H9 (cell line): ENCODE results near the gene KRT78. TPM values are rescaled to one million over a fixed set of nuclear protein-coding genes. Genes with fewer than 3 reads are reported as not detected.

ENCODE experiments used
- DNase-seq: peaks from one replicate; pipeline ENCODE4 v3.0.0-alpha.2; 2017
- H2AFZ ChIP-seq: one replicate; pipeline ENCODE4 v1.6.1; 2013; ENCODE audit warnings: mild to moderate bottlenecking, low read length, control low read depth, moderate library complexity
- H2AK5ac ChIP-seq: 2 replicates; pipeline ENCODE4 v1.6.1; 2013; ENCODE audit warnings: low read length, control low read depth, mixed read lengths; ENCODE audit not compliant: insufficient read length
- H2BK120ac ChIP-seq: one replicate; pipeline ENCODE4 v1.6.1; 2013; ENCODE audit warnings: low read depth, mild to moderate bottlenecking, low read length, control low read depth, inconsistent platforms; ENCODE audit not compliant: poor library complexity, severe bottlenecking
- H2BK12ac ChIP-seq: 2 replicates; pipeline ENCODE4 v1.6.1; 2013; ENCODE audit warnings: low read length, control low read depth, mixed read lengths, low read depth; ENCODE audit not compliant: insufficient read length
- H2BK15ac ChIP-seq: 2 replicates; pipeline ENCODE4 v1.6.1; 2013; ENCODE audit warnings: low read depth, low read length, control low read depth
- H2BK20ac ChIP-seq: one replicate; pipeline ENCODE4 v1.6.1; 2013; ENCODE audit warnings: low read depth, mild to moderate bottlenecking, low read length, control low read depth, inconsistent platforms; ENCODE audit not compliant: poor library complexity, severe bottlenecking
- H2BK5ac ChIP-seq: 2 replicates; pipeline ENCODE4 v1.6.1; 2013; ENCODE audit warnings: low read length, control low read depth, mixed read lengths; ENCODE audit not compliant: insufficient read length
- H3K14ac ChIP-seq: 2 replicates; pipeline ENCODE4 v1.6.1; 2013; ENCODE audit warnings: low read length, control low read depth; ENCODE audit not compliant: insufficient read depth
- H3K18ac ChIP-seq: 2 replicates; pipeline ENCODE4 v1.6.1; 2013; ENCODE audit warnings: low read depth, mild to moderate bottlenecking, mixed read lengths, low read length, control low read depth; ENCODE audit not compliant: insufficient read length
- H3K23ac ChIP-seq: 2 replicates; pipeline ENCODE4 v1.6.1; 2013; ENCODE audit warnings: low read length, control low read depth, mixed read lengths, low read depth; ENCODE audit not compliant: insufficient read length
- H3K23me2 ChIP-seq: 2 replicates; pipeline ENCODE4 v1.6.1; 2013; ENCODE audit warnings: low read depth, mild to moderate bottlenecking, mixed read lengths, low read length, control low read depth; ENCODE audit not compliant: insufficient read length, poor library complexity, severe bottlenecking
- H3K27ac ChIP-seq: 2 replicates; pipeline ENCODE4 v1.5.1; 2013; ENCODE audit warnings: low read length, control low read depth, mixed read lengths, low read depth; ENCODE audit not compliant: insufficient read length
- H3K27me3 ChIP-seq: 2 replicates; pipeline ENCODE4 v1.6.1; 2013; ENCODE audit warnings: low read length, control low read depth, inconsistent platforms; ENCODE audit not compliant: insufficient read depth
- H3K4ac ChIP-seq: 2 replicates; pipeline ENCODE4 v1.6.1; 2013; ENCODE audit warnings: low read depth, mild to moderate bottlenecking, control low read depth, inconsistent platforms, low read length, moderate library complexity
- H3K4me1 ChIP-seq: 2 replicates; pipeline ENCODE4 v1.6.1; 2013; ENCODE audit warnings: low read length, control low read depth, inconsistent platforms; ENCODE audit not compliant: insufficient read depth
- H3K4me2 ChIP-seq: 2 replicates; pipeline ENCODE4 v1.6.1; 2013; ENCODE audit warnings: low read length, control low read depth, mixed read lengths; ENCODE audit not compliant: insufficient read length, insufficient read depth
- H3K56ac ChIP-seq: 2 replicates; pipeline ENCODE4 v1.6.1; 2013; ENCODE audit warnings: low read depth, mild to moderate bottlenecking, mixed read lengths, low read length, control low read depth; ENCODE audit not compliant: insufficient read length
- H3K79me1 ChIP-seq: 2 replicates; pipeline ENCODE4 v1.6.1; 2013; ENCODE audit warnings: low read depth, mild to moderate bottlenecking, moderate library complexity, low read length, control low read depth, inconsistent platforms; ENCODE audit not compliant: insufficient read depth, poor library complexity, severe bottlenecking
- H3K79me2 ChIP-seq: 2 replicates; pipeline ENCODE4 v1.6.1; 2013; ENCODE audit warnings: low read length, control low read depth, inconsistent platforms; ENCODE audit not compliant: insufficient read depth
- H3K9ac ChIP-seq: 2 replicates; pipeline ENCODE4 v1.6.1; 2013; ENCODE audit warnings: low read length, control low read depth, mixed read lengths; ENCODE audit not compliant: insufficient read length; ENCODE audit errors: extremely low read depth
- H3K9me3 ChIP-seq: one replicate; pipeline ENCODE4 v1.6.1; 2013; ENCODE audit warnings: low read depth, low read length, inconsistent platforms; ENCODE audit not compliant: control insufficient read depth
- H3T11ph ChIP-seq: one replicate; pipeline ENCODE4 v1.6.1; 2013; ENCODE audit warnings: mild to moderate bottlenecking, low read length, control low read depth, inconsistent platforms
- H4K20me1 ChIP-seq: one replicate; pipeline ENCODE4 v1.6.1; 2013; ENCODE audit not compliant: control insufficient read depth, insufficient read length, insufficient read depth
- H4K5ac ChIP-seq: 2 replicates; pipeline ENCODE4 v1.6.1; 2013; ENCODE audit warnings: low read depth, mild to moderate bottlenecking, mixed read lengths, low read length, control low read depth; ENCODE audit not compliant: insufficient read length
- H4K8ac ChIP-seq: replicated peaks from 2 replicates; pipeline ENCODE4 v1.6.1; 2013; ENCODE audit warnings: low read length, control low read depth, mixed read lengths, low read depth; ENCODE audit not compliant: insufficient read length
- H4K91ac ChIP-seq: 2 replicates; pipeline ENCODE4 v1.6.1; 2013; ENCODE audit warnings: low read depth, mild to moderate bottlenecking, moderate library complexity, mixed read lengths, low read length, control low read depth; ENCODE audit not compliant: insufficient read length
- H3K27ac Mint-ChIP-seq, 3 experiments: 2 replicates in 2 of 3; 3 replicates in 1 of 3; pipeline ENCODE4 v1.8.0; 2020 to 2021; ENCODE audit warnings: mixed read lengths in 3 of 3, mild to moderate bottlenecking in 1 of 3, moderate library complexity in 1 of 3
- H3K27me3 Mint-ChIP-seq: 2 replicates; pipeline ENCODE4 v1.8.0; 2021; ENCODE audit warnings: low read depth, mild to moderate bottlenecking, moderate library complexity, mixed read lengths
- H3K36me3 Mint-ChIP-seq, 3 experiments: 2 replicates in 2 of 3; 3 replicates in 1 of 3; pipeline ENCODE4 v1.8.0; 2020 to 2021; ENCODE audit warnings: low read depth in 3 of 3, mixed read lengths in 3 of 3; ENCODE audit not compliant: insufficient read depth in 1 of 3
- H3K4me1 Mint-ChIP-seq, 2 experiments: 2 replicates each; pipeline ENCODE4 v1.8.0; 2020; ENCODE audit warnings: mixed read lengths in 2 of 2
- H3K4me3 Mint-ChIP-seq, 2 experiments: 2 replicates in 1 of 2; 3 replicates in 1 of 2; pipeline ENCODE4 v1.8.0; 2020 to 2021; ENCODE audit warnings: mild to moderate bottlenecking in 2 of 2, mixed read lengths in 2 of 2, moderate library complexity in 1 of 2
- H3K9me3 Mint-ChIP-seq, 2 experiments: 2 replicates in 1 of 2; 3 replicates in 1 of 2; pipeline ENCODE4 v1.8.0; 2020; ENCODE audit warnings: mild to moderate bottlenecking in 2 of 2, mixed read lengths in 2 of 2, moderate library complexity in 1 of 2
- CTCF ChIP-seq: fragments of 200-600 bp; sonication (generic); conservative IDR thresholded peaks from 3 replicates; pipeline ENCODE4 v1.8.0; 2021; ENCODE audit warnings: antibody characterized with exemption, mild to moderate bottlenecking
- total RNA-seq: library from RNA; stranded (reverse); gene quantifications from 2 replicates; pipeline ENCODE4 v1.2.1, GENCODE V29; 2021

The KRT78 gene
- total RNA-seq, 1 experiment from 2014 or later, result not detected

GRCh38 chr12:52892974-52893373 lies 44.2 kb upstream of the KRT78 start:
- DNase-seq, result no peak
- H3K4me1 Mint-ChIP-seq, result 0 out of 4 replicates have a peak, but pooled peaks cover 0 to 3% of the 10 kb centered on the region in 2 experiments
- peaks cover 2 to 14% (median 14%) of the 10 kb centered on the region in 3 experiments; a peak in 4 of 7 replicates for H3K36me3 Mint-ChIP-seq
- Histone ChIP-seq H3T11ph (no peak overlapping the region), H2AK5ac (no peak overlapping the region), H2BK5ac (no peak overlapping the region), H4K91ac (no peak overlapping the region), H3K14ac (no peak overlapping the region), H3K4ac (no peak overlapping the region), H3K27ac (no peak overlapping the region), H3K79me1 (no peaks in the 10 kb centered on the region), H2AFZ (no peak overlapping the region), H3K4me2 (no peak overlapping the region), H3K18ac (no peak overlapping the region), H2BK15ac (no peak overlapping the region), H3K9me3 (no peaks in the 10 kb centered on the region), H4K5ac (no peak overlapping the region), H3K23me2 (no peaks in the 10 kb centered on the region), H3K27me3 (no peaks in the 10 kb centered on the region), H2BK20ac (no peak overlapping the region), H3K4me1 (no peaks in the 10 kb centered on the region), H3K9ac (no peak overlapping the region), H2BK12ac (no peak overlapping the region), H3K23ac (no peak overlapping the region), H3K79me2 (no peaks in the 10 kb centered on the region), H4K20me1 (no peaks in the 10 kb centered on the region), H4K8ac (no peak overlapping the region), H2BK120ac (no peak overlapping the region), H3K56ac (no peak overlapping the region)
- no peak for TF ChIP-seq CTCF
- H3K27me3 Mint-ChIP-seq, result no peaks in the 10 kb centered on the region
- H3K27ac Mint-ChIP-seq, result no peak overlapping the region
- H3K9me3 Mint-ChIP-seq, result peaks cover 0 to 3% of the 10 kb centered on the region in 2 experiments; a peak in 2 of 5 replicates
- H3K4me3 Mint-ChIP-seq, result no peak overlapping the region
